SK-MEL-5 (cell line): ENCODE data around the gene ACOT7. TPM values are rescaled to one million over a fixed set of nuclear protein-coding genes. Genes with fewer than 3 reads are reported as not detected.
"Not testable (repeated sequence)": the region's sequence is repeated elsewhere in the genome, so short reads cannot be mapped to it uniquely, and the experiment has no call there.

Experiments
- DNase-seq: peaks from one replicate; pipeline ENCODE4 v3.0.0-alpha.2; 2016; ENCODE audit warnings: low read depth, low spot score
- in situ Hi-C: cut with HindIII; loops from 2 replicates; pipeline ENCODE4 v1.10.0; 2016; ENCODE audit warnings: low sequenced_read_pairs, high pct_unique_total_duplicates, low pct_unique_long_range_greater_than_20kb
- polyA plus RNA-seq, 2 experiments: library from polyadenylated mRNA; depleted of rRNA; stranded (reverse); fragments of >200 nt; gene quantifications; 2 replicates each; pipeline ENCODE4 v1.2.3, GENCODE V29; 2015
- total RNA-seq: library from RNA; depleted of rRNA; stranded (reverse); fragments of >200 nt; shearing (Covaris generic); gene quantifications from 2 replicates; pipeline ENCODE4 v1.2.3, GENCODE V29; 2014; rRNA removed

ACOT7 gene
- total RNA-seq = 125 and 132 TPM in 2 replicates
- polyA plus RNA-seq (2015; cell fraction: cytosol; rRNA removed) = 282 and 284 TPM in 2 replicates
- polyA plus RNA-seq (2015; cell fraction: nucleus; rRNA removed) = 32.8 and 50.4 TPM in 2 replicates

DNA sequence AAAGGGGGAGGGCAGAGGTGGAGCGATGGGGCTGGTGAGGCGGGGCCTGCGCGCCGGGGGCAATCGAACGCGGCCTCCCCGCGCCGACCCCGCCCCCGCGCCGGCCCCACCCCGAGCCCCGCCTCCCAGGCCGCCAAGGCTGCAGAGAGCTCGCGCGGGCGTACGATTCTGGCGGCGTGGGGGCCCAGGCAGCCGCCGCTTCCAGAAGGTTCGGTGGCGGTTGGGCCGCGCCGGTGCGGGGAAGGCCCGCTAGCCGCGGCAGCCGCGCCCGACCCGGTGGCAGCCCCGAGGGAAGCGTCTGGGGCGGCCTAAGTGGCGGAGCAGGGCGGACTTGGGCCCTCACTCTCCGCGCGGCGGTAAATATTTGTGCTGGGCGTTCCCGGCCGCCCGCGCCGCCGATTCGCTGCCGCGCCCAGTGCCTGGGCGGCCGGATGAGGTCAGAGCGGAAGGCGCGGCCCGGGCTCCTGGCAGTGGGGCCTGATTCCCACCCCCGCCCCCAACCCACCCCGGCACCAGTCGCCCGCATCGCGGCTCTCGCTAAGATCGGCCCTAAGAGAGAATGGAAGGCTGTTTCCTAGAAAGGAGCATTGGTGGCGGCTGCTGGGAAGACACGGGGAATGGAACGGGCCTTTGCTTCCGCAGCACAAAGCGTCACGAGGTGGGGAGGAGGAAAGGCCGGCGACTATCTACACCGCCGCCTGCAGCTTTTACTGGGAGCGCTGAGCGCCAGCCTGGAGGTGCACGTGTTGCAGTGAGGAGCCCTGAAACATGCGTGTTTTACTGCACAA lies at the start of gene ACOT7:
Gene ACOT7 (minus strand): TSS at position 368 of the 788 bp plus-strand sequence. CDS start 368 bp downstream, outside the sequence.
- peak; percentile 83 for DNase-seq
- in situ Hi-C loops = no loop called here

GRCh38 chr1:6441586-6441985 lies 48.0 kb upstream of the ACOT7 start:
- DNase-seq = no peak
- in situ Hi-C loops = no loop called here

GRCh38 chr1:6440198-6441126 lies 46.9 kb upstream of the ACOT7 start:
- peak; percentile 51 for DNase-seq
- in situ Hi-C loops = no loop called here

GRCh38 chr1:6438047-6438525 lies 44.5 kb upstream of the ACOT7 start:
- in situ Hi-C loops = no loop called here

GRCh38 chr1:6437012-6437700 lies 43.6 kb upstream of the ACOT7 start:
- in situ Hi-C loops = not testable (repeated sequence)

More at GRCh38 chr1:6438047-6438525, 44.5 kb upstream of the ACOT7 start:
- DNase-seq = peak; percentile 71

GRCh38 chr1:6436277-6436676 lies 42.7 kb upstream of the ACOT7 start:
- in situ Hi-C loops, DNase-seq: not testable (repeated sequence)

More at GRCh38 chr1:6437012-6437700, 43.6 kb upstream of the ACOT7 start:
- DNase-seq = peak; percentile 54

- in situ Hi-C loops = no loop called here
Measured at GRCh38 chr1:6435547-6435946, 42.0 kb upstream of the ACOT7 start.

GRCh38 chr1:6435129-6435528 lies 41.6 kb upstream of the ACOT7 start:
- no peak for DNase-seq
- in situ Hi-C loops = no loop called here

More at GRCh38 chr1:6435547-6435946, 42.0 kb upstream of the ACOT7 start:
- DNase-seq = no peak

GRCh38 chr1:6434186-6434585 lies 40.6 kb upstream of the ACOT7 start:
- in situ Hi-C loops = no loop called here
- DNase-seq = no peak

DNA sequence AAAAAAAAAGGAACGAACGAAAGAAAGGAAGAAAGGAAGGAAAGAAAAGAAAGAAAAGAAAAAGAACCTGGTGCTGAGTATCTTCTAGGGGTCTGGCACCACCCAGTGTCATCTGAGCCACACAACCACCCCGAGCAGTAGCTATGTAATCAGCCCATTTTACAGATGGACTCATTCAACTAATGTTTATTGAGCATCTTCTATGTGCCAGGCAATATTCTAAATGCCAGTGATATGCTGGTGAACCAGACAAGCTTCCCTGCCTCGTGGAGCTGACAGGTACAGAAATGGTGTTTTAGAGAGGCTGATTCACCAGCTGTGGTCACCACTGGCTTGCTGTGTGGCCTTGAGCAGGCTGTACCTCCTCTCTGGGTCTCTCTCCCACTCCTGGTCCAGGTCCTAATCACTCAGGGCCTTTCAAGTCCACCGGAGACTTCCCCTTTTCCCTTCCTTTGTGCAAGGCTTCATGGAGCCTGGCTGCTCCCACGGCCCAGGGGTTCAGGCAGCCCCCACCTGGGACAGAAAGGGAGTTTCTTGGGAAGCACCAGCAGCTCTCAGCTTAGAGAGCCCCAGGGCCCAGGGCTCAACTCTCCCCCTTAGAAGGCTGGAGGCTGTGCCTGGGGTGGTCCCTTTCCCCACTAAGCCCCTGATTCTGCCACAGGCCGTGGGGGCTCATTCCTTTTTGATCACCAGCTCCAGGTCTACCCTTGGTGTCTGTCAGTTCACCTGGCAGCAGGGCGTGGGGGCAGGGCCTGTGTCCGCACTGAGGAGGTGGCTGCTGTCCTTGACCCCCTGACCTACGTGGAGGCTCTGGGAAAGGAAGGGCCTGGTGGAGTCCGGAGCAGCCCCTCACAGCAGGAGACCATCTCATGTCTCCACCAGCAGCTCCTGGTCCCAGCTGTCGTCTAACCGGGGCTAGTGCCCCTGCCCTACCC lies 38.3 kb upstream of the ACOT7 start:
- DNase-seq, in situ Hi-C loops: not testable (repeated sequence)

DNA sequence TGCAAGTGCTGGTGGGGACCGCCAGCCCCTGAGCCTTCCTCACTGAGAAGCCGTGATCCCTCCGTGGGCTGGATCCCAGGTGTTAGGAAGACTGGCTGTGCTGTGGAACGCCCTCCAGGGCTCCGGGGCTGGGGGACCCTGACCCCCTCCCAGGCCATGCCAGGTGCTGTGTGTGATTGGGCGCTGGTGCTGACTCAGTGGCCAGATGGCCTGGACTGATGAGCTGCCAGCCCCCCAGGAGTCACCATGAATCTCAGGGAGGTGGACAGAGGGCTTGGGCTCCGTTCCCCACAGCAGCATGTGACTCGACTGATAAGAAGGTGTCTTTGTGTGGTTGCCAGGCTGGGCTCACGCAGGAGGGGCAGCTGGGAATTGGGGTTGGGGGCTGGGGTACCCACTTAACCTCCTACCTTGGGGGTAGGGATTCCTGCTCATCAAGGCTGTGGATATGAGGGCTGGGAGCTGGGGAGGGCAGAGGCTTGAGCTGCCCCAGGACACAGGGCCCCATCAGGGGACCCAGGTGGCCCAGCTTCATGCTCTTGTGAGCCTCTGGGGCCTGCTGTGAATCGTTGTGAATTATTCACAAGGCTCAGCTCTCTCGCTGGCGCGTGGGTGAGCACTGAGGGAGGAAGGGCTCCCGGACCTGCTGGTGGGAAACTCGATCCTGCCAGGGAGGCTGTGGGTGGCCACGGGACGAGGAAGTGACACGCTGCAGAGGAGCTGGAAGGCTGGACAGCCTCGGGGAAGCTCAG lies 36.3 kb upstream of the ACOT7 start:
- in situ Hi-C loops, DNase-seq: not testable (repeated sequence)

DNA sequence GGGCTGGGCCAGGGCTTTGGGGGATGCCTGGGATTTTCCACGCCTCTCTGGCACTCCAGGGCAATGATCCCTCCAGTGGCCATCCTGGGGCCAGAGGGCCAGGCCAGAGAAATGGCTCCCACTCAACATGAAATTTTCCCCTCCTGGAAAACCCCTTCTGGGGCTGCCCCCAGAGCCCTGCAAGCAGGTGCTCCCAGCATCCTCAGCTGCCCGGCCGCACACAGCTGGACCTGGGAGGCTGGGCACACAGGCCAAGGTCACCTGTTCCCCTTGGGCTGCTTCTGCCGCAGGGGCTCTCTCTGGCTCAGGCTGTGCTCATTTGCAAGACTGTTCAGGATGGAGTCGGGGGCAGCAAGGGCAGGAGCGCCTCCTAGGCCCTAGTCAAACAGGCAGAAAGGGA lies 34.9 kb upstream of the ACOT7 start:
- DNase-seq, in situ Hi-C loops: not testable (repeated sequence)

- in situ Hi-C loops = no loop called here
- DNase-seq = no peak
Measured at GRCh38 chr1:6427441-6428390, 34.1 kb upstream of the ACOT7 start.

DNA sequence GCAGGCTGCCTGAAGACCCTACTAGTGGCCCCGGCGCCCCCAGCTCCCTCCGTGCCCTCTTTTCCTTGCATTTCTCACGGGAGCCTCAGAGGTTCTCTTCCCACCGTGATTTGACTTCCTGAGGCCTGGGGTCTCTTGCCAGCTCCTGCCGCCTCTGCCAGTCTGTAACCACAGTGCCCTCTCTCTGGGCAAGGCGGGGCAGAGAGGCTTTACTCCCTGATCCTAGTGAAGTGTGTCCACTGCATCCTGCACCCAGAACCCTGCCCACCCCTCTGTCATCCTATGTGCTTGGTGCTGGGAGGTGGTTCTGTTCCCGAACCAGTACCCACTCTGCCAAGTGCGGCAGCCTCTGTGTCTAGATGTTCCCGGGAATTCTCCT lies 33.4 kb upstream of the ACOT7 start:
- in situ Hi-C loops = no loop called here
- DNase-seq = no peak
